ENCODE measurements around the gene LGI1. TPM values are rescaled to one million over a fixed set of nuclear protein-coding genes. Genes with fewer than 3 reads are reported as not detected.

LGI1 gene
- total RNA-seq, 1 donor from 2014 or later, result not detected

GRCh38 chr10:93773705-93774104 is 16.0 kb downstream of the LGI1 start:
- DNase-seq (ENCODE audit: low read depth) (no peak), FAIRE-seq (no peak)
- H3K4me3 ChIP-seq (ENCODE audit: low read depth, low read length), result no peak overlapping the region
- no peaks in the 10 kb centered on the region for H3K36me3 ChIP-seq (ENCODE audit: control insufficient read depth, insufficient read depth, low read length)
- no peak for TF ChIP-seq CTCF (IDR thresholded peaks at IDR 0.05; ENCODE audit: insufficient read depth, low read length, severe bottlenecking)
- peaks cover 5% of the 10 kb centered on the region for H3K27me3 ChIP-seq (ENCODE audit: control insufficient read depth, insufficient read depth, low read length)

- FAIRE-seq (no peak), DNase-seq (ENCODE audit: low read depth) (peak; percentile 4)
- Histone ChIP-seq H3K27me3 (ENCODE audit: control insufficient read depth, insufficient read depth, low read length) (peaks cover 5% of the 10 kb centered on the region), H3K36me3 (ENCODE audit: control insufficient read depth, insufficient read depth, low read length) (no peaks in the 10 kb centered on the region), H3K4me3 (ENCODE audit: low read depth, low read length) (no peak overlapping the region)
- TF ChIP-seq CTCF (IDR thresholded peaks at IDR 0.05; ENCODE audit: insufficient read depth, low read length, severe bottlenecking), result no peak
Measured at GRCh38 chr10:93775356-93775755, 17.6 kb downstream of the LGI1 start.

- FAIRE-seq, result no peak
- no peak for DNase-seq (ENCODE audit: low read depth)
- TF ChIP-seq CTCF (IDR thresholded peaks at IDR 0.05; ENCODE audit: insufficient read depth, low read length, severe bottlenecking), result no peak
- no peak overlapping the region for H3K4me3 ChIP-seq (ENCODE audit: low read depth, low read length)
- H3K27me3 ChIP-seq (ENCODE audit: control insufficient read depth, insufficient read depth, low read length), result peaks cover 5% of the 10 kb centered on the region
- no peaks in the 10 kb centered on the region for H3K36me3 ChIP-seq (ENCODE audit: control insufficient read depth, insufficient read depth, low read length)
Measured at GRCh38 chr10:93777092-93777491, 19.4 kb downstream of the LGI1 start.

GRCh38 chr10:93784059-93784458 is 26.3 kb downstream of the LGI1 start:
- Histone ChIP-seq H3K4me3 (ENCODE audit: low read depth, low read length) (no peak overlapping the region), H3K27me3 (ENCODE audit: control insufficient read depth, insufficient read depth, low read length) (no peaks in the 10 kb centered on the region), H3K36me3 (ENCODE audit: control insufficient read depth, insufficient read depth, low read length) (no peaks in the 10 kb centered on the region)
- TF ChIP-seq CTCF (IDR thresholded peaks at IDR 0.05; ENCODE audit: insufficient read depth, low read length, severe bottlenecking), result no peak
- DNase-seq (ENCODE audit: low read depth) (no peak), FAIRE-seq (no peak)

GRCh38 chr10:93788413-93789208 is 30.9 kb downstream of the LGI1 start:
- FAIRE-seq, result no peak
- TF ChIP-seq CTCF (IDR thresholded peaks at IDR 0.05; ENCODE audit: insufficient read depth, low read length, severe bottlenecking), result no peak
- no peak overlapping the region for H3K4me3 ChIP-seq (ENCODE audit: low read depth, low read length)
- H3K36me3 ChIP-seq (ENCODE audit: control insufficient read depth, insufficient read depth, low read length), result no peaks in the 10 kb centered on the region
- DNase-seq (ENCODE audit: low read depth), result no peak
- H3K27me3 ChIP-seq (ENCODE audit: control insufficient read depth, insufficient read depth, low read length), result peaks cover 3% of the 10 kb centered on the region

- no peak for DNase-seq (ENCODE audit: low read depth)
- no peak for FAIRE-seq
- H3K27me3 ChIP-seq (ENCODE audit: control insufficient read depth, insufficient read depth, low read length), result peaks cover 3% of the 10 kb centered on the region
- no peak for TF ChIP-seq CTCF (IDR thresholded peaks at IDR 0.05; ENCODE audit: insufficient read depth, low read length, severe bottlenecking)
- H3K36me3 ChIP-seq (ENCODE audit: control insufficient read depth, insufficient read depth, low read length), result no peaks in the 10 kb centered on the region
- no peak overlapping the region for H3K4me3 ChIP-seq (ENCODE audit: low read depth, low read length)
Measured at GRCh38 chr10:93790439-93790838, 32.7 kb downstream of the LGI1 start.

All from bronchial epithelial cell (primary cell).